Adrenal gland (tissue), 9 donors: ENCODE measurements around the gene SORL1-AS1.
A peak's percentile ranks its signal among the peaks of the same experiment; 100 is the strongest.

ENCODE experiments used
- DNase-seq, 7 donors: peaks; one replicate each; pipeline ENCODE4 v3.0.0-alpha.2; 2019 to 2020
- H3K27ac ChIP-seq, 5 donors: fragments of 200-600 bp; sonication (generic) in 4 of 5; 1 replicate in 3 of 5; 2 replicates in 2 of 5; pipeline versions ENCODE4 v1.5.1 to v1.8.0; 2016 to 2020; ENCODE audit warnings: mild to moderate bottlenecking in 1 of 5
- H3K27me3 ChIP-seq: fragments of 200-600 bp; 2 replicates; pipeline ENCODE4 v1.8.0; 2021
- H3K36me3 ChIP-seq, 2 donors: fragments of 200-600 bp; replicated peaks in 1 of 2; 1 replicate in 1 of 2; 2 replicates in 1 of 2; pipeline versions ENCODE4 v1.5.1 to v1.8.0; 2018 to 2022
- H3K4me1 ChIP-seq, 2 donors: fragments of 200-600 bp; replicated peaks in 1 of 2; 1 replicate in 1 of 2; 2 replicates in 1 of 2; pipeline versions ENCODE4 v1.5.1 to v1.8.0; 2018 to 2021
- H3K4me3 ChIP-seq, 4 donors: fragments of 200-600 bp; sonication (generic) in 3 of 4; one replicate each; pipeline ENCODE4 v1.5.1; 2016 to 2018
- H3K9me3 ChIP-seq, 3 donors: fragments of 200-600 bp; sonication (generic) in 1 of 3; replicated peaks in 1 of 3; 1 replicate in 2 of 3; 2 replicates in 1 of 3; pipeline versions ENCODE4 v1.5.1 to v1.8.0; 2016 to 2021
- POLR2A ChIP-seq, 2 donors: fragments of 450-650 bp; IDR thresholded peaks; one replicate each; pipeline ENCODE4 v1.6.1; 2017; ENCODE audit warnings: antibody characterized with exemption in 2 of 2, mild to moderate bottlenecking in 2 of 2, moderate library complexity in 1 of 2
- WGBS, 4 donors: extraction: QIAGEN DNeasy Blood & Tissue Kit in 2 of 4; methylation state at CpG; one replicate each; pipeline versions ENCODE4 v1.1.5 to v1.1.7; 2013 to 2017; 5-methylcytosine and 5-hydroxymethylcytosine counted together
- intact Hi-C, 2 donors: fragments of 100-400 bp; cut with DNase I; formaldehyde crosslinking; loops; one replicate each; pipeline versions ENCODE4 v1.14.1 to v1.15.0; 2022 to 2023
- TF ChIP-seq, protein P1 (sequence below), 6 experiments: fragments of 450-650 bp in 4 of 6; fragments of 200-600 bp in 2 of 6; sonication (generic) in 1 of 6; IDR thresholded peaks; 1 replicate in 5 of 6; 2 replicates in 1 of 6; pipeline versions ENCODE4 v1.5.1 to v1.8.0; 2016 to 2021; ENCODE audit warnings: antibody characterized with exemption in 6 of 6, mild to moderate bottlenecking in 2 of 6, moderate library complexity in 1 of 6
- donor health status: healthy with polysubstance abuse.
- donor health status: Bipolar disorder and iron deficiency.
- donor health status: DM: yes; HTN: yes; CAD: no.
- donor health status: DM: no; HTN: no; CAD: no.
- donor health status: DM: no; HTN: no; CAD: no.

The SORL1-AS1 gene

DNA sequence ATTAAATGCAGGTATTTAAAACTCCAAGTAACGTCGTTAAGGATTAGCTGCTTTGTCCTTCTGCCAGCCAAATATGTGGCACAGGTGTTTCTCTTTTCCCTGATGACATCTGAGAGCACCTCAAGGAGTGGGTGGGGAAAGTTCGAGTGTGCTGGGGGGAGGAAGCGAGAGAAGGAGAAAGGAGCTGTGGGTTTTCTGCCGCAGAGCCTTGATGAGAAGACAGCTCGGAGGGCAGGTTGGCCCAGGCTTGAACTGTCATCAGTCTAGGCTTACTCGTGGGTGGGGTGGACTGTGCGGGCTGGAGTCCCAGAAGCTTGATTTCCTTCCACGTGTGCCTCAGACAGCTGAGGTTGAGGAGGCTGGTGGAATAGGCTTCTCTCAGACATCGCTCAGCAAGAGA is 15.2 kb upstream of the SORL1-AS1 start:
- intact Hi-C loops, result no loop called here
- Histone ChIP-seq H3K4me3 (no peak overlapping the region), H3K36me3 (no peaks in the 10 kb centered on the region), H3K9me3 (no peaks in the 10 kb centered on the region), H3K27me3 (no peaks in the 10 kb centered on the region), H3K27ac (no peak overlapping the region), H3K4me1 (peaks cover 0 to 35% of the 10 kb centered on the region in 2 donors)
- 52 to 68% (median 56%) methylated on average over 10 of the region's 10 CpGs for WGBS, 4 donors
- no peak for DNase-seq
- TF ChIP-seq POLR2A (IDR thresholded peaks at IDR 0.05), result no peak
- TF ChIP-seq, protein P1, sequence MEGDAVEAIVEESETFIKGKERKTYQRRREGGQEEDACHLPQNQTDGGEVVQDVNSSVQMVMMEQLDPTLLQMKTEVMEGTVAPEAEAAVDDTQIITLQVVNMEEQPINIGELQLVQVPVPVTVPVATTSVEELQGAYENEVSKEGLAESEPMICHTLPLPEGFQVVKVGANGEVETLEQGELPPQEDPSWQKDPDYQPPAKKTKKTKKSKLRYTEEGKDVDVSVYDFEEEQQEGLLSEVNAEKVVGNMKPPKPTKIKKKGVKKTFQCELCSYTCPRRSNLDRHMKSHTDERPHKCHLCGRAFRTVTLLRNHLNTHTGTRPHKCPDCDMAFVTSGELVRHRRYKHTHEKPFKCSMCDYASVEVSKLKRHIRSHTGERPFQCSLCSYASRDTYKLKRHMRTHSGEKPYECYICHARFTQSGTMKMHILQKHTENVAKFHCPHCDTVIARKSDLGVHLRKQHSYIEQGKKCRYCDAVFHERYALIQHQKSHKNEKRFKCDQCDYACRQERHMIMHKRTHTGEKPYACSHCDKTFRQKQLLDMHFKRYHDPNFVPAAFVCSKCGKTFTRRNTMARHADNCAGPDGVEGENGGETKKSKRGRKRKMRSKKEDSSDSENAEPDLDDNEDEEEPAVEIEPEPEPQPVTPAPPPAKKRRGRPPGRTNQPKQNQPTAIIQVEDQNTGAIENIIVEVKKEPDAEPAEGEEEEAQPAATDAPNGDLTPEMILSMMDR (IDR thresholded peaks at IDR 0.05), result no peak

DNA sequence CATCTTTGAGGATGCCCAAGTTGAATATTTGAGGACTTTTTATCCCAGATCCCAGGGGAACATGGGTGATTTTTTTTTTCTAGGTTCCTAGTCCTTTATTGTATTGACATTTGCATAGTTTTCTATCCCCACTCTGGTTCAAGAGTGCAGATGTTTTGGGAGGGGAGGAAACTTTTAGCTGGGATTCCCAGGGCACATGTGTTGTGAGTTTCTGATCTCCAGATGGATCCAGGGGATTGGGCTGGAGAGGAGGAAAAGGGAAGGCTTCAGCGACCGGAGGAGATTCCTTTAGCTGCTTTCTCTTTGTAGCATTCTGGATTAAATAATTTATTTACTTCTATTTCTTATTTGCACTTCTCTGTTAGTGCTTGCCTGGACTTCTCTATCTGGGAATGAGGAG is 14.7 kb upstream of the SORL1-AS1 start:
- H3K4me3 ChIP-seq, result no peak overlapping the region
- intact Hi-C loops, result no loop called here
- peak overlapping the region in 3 of 5 donors; percentile 17 to 66 (median 61) for H3K27ac ChIP-seq
- no peak for TF ChIP-seq POLR2A (IDR thresholded peaks at IDR 0.05)
- TF ChIP-seq, protein P1 (IDR thresholded peaks at IDR 0.05), result no peak
- no peaks in the 10 kb centered on the region for H3K27me3 ChIP-seq
- no peak for DNase-seq
- no peaks in the 10 kb centered on the region for H3K9me3 ChIP-seq
- 77 to 92% (median 82%) methylated on average over 2 of the region's 2 CpGs for WGBS, 4 donors
- peaks cover 0 to 35% of the 10 kb centered on the region in 2 donors for H3K4me1 ChIP-seq
- no peaks in the 10 kb centered on the region for H3K36me3 ChIP-seq

DNA sequence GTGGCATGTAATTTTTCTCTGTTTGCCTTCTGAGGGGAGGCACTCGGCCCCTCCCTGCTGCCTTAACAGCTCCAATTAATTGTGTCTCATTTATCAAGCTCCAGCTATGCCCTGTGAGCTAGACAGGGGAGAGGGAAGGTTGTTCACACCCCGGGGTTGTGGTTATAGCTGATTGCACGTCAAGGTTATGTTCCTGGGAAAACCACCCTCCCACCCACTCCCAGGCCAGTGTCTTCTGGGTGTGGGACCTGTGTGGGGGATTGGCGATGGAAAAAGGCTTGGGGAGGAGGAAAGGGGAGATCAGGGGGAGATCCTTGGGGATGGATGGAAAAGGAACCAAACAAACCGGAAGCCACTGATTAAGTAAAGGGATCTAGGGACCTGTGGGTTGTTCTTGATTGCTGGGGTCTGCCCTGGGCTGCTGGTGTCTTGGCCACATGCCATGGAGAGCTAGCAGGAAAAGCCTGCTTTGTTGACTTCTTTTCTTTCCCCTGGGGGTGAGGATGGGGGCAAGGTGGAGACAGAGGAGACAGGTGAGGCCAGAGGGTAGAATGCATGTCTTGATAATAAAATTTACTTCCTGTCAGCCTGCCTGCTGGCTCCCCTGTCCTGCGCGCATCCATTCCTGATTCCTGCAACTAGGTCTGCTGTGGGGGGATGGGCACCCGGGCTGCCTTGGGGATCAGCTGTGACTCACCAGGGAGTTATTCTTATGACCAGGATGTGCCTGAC is 13.5 kb upstream of the SORL1-AS1 start:
- peak; percentile 91 to 98 (median 98) for DNase-seq
- peak in 1 of 2 donors; percentile 42 for TF ChIP-seq POLR2A (IDR thresholded peaks at IDR 0.05)
- TF ChIP-seq, protein P1 (IDR thresholded peaks at IDR 0.05), result no peak
- Histone ChIP-seq H3K9me3 (no peaks in the 10 kb centered on the region), H3K4me1 (peaks cover 0 to 35% of the 10 kb centered on the region in 2 donors), H3K27ac (peak overlapping the region in 3 of 5 donors; percentile 7 to 66 (median 46)), H3K36me3 (no peaks in the 10 kb centered on the region), H3K27me3 (no peaks in the 10 kb centered on the region), H3K4me3 (peak overlapping the region in 1 of 4 donors; percentile 24)
- intact Hi-C loops, result no loop called here
- 27 to 40% (median 30%) methylated on average over 7 to 8 of the region's 8 CpGs for WGBS, 4 donors

DNA sequence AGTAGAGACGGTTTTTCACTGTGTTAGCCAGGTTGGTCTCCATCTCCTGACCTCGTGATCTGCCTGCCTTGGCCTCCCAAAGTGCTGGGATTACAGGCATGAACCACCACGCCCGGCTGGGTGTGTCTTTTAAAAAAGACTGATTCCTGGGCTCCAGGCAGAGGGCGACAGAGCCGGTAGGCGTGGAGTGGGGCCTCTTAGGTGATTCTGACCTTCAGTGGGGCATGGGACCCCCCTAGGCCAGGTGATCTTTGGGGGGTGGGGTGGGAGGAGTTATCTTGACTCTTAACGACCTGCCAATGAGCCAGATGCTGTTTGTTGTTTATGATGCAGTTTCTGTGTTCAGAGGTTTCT is 12.9 kb upstream of the SORL1-AS1 start:
- no peaks in the 10 kb centered on the region for H3K36me3 ChIP-seq
- no peaks in the 10 kb centered on the region for H3K9me3 ChIP-seq
- 64 to 74% (median 66%) methylated on average over 3 to 8 of the region's 8 CpGs for WGBS, 4 donors
- intact Hi-C loops, result no loop called here
- H3K27ac ChIP-seq, result peak overlapping the region in 2 of 5 donors; percentile 7 to 66
- H3K27me3 ChIP-seq, result no peaks in the 10 kb centered on the region
- H3K4me3 ChIP-seq, result no peak overlapping the region
- TF ChIP-seq, protein P1 (IDR thresholded peaks at IDR 0.05), result no peak
- no peak for TF ChIP-seq POLR2A (IDR thresholded peaks at IDR 0.05)
- H3K4me1 ChIP-seq, result peaks cover 0 to 35% of the 10 kb centered on the region in 2 donors
- DNase-seq, result no peak
